SHP77 (cell line): ENCODE results near the gene CAMTA1.
"Not testable (repeated sequence)": the region's sequence is repeated elsewhere in the genome, so short reads cannot be mapped to it uniquely, and the experiment has no call there.

Experiments used
- DNase-seq, 2 experiments: peaks; one replicate each; lab custom pipeline; 2025; lab: John Stamatoyannopoulos, UW

The CAMTA1 gene

DNA sequence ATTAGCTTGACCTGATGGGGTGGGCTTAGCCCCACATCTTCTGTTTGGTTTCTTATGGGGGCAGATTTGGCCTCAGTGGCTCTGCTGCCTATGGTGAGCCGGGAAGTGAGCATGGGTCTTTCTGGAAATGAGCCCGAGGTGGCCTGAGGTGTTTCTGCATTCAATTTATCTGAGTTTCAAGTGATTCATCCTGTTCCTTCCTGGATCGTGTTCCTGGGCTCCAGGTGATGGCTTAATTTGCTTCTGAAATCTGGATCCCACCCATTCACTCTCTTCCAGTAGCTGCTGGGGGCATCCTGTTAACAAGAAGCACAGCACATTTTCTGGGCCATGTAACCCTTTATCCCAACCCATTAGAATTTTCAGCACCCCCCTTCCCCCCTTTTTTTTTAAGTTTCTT, 324.6 kb downstream of the CAMTA1 start:
- no peak for DNase-seq

DNA sequence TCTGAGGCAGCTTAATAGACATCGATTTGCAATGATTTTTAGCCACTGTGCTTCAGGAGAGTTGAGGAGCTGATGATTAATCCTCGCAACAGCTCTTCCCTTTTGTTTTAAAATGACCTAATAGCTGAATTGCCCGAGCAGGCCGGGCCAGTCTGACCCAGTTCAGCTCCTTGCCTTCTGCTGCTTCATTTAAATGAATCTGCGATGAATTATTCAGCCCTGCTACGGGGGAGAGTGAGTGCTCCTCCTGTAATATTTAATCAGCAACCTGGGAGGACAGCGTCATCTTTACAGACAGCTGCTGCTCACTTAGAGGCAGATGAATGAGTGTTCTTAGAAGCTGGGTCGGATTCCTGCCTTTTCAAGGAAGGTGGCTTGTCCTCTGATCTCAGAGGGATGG, 325.1 kb downstream of the CAMTA1 start:
- DNase-seq, result no peak

DNA sequence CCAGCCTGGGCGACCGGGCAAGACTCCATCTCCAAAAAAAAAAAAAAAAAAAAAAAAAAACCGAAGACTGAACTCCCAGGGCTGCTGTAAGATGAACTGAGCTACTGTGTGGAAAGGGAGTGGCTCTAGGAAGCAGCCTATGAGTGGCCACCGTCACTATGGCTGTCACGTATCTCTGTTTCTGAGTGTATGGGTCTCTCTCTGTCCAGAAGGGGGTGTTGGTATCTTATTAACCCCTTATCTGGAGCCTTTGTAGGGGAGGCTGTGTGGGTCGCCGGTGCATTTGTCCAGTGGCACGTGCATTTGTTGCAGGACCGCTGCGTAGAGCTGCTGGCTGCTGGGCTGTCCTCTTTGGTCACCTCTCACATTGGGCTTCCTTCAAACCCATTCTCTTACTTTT, 326.6 kb downstream of the CAMTA1 start:
- no peak for DNase-seq

DNA sequence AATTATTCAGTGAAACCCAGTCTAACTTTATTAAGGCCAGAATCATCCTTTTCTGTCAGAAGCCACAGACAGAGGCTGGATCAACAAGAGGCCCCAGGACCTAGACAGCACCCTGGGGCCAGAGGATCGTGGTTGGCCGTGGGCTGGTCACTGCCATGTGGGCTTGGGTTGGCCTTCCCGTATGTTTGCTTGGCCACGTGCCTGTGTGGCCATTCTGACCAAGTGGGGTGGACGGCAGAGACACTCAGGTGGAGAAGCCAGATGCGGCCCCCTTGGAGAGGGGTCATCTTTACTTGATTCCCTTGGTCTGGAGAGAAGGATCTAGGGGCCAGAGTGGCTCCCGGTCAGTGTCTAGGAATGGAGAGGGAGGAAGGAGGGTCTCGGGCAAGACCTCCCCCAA, 327.9 kb downstream of the CAMTA1 start:
- no peak for DNase-seq

DNA sequence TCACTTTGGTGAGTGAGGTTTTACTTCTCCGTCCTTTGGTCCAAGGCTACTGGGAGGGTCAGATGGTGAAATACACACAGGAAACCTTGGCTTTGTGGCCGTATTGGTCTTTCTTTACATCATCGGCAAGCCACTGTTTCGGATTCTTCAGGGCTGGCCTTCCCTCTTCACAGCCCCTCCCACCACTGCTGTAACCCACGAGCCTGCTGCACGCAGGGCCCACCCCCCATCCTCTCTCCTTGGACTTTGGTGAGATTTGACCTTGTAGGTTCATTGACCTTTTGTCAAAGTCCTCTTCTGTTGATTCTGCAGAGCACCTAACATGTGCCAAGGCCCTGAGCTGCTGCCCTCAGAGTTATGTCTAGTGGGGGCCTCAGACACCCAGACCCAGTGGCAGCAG, 328.6 kb downstream of the CAMTA1 start:
- no peak for DNase-seq

DNA sequence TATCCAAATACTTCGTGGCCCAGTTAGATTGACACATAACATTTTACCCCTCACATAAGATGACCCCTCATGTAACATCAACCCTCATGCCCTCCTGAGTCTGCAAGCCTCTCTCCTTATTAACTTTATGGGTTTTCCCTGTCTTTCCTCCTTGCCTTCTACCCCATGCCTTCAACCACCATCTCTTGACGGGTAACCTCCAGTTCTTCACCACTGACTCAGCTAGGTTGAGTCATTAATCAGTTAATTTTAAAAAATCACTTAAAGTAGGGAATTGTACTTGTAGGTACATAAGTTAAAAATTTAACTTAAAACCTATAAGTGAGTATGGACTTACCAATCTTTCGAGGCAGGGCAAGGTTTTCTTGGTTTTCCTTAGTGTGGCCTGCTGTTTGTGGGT, 330.7 kb downstream of the CAMTA1 start:
- no peak for DNase-seq

DNA sequence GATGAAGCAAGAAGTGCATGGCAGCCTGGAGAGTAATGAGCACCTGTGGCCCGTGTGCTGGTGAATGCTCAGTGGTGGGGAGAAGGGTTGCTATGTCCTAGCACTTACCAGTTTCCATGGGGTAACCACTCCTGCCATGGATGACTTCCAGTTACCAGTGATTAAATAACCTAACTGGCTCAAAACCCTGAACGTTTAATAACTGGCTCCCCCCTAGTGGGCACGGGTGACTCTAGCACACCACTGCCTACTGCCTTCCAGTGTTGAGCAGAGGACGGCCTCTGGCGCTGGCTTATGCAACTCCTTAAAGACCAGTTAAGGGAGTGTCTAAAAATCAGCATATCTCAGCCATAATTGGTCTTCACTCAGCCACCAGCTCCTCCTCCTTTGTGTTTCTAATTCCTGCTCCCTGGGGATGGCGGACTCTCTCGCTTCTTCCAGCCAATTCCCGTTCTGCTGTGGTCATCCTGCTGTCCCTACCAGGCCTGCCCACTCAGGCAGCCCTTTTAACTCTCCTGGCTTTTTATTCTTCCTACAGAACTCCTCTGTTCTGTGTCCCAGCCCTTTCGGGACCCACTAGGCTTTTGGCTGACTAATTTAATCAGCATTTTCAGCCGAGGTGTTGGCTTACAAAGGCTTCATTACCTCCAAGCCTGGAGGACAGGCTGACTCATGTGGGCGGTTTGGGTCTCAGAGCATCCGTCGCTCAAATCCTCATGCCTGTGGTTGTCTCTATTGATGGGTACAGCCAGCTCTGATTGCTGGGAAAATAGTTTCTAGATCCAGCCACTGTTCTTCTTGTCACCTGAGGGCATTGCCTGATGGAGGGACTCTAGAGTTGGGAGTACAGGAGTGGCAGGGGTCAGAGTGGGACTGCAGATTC, 332.4 kb downstream of the CAMTA1 start:
- peak; percentile 49 to 61 for DNase-seq

DNA sequence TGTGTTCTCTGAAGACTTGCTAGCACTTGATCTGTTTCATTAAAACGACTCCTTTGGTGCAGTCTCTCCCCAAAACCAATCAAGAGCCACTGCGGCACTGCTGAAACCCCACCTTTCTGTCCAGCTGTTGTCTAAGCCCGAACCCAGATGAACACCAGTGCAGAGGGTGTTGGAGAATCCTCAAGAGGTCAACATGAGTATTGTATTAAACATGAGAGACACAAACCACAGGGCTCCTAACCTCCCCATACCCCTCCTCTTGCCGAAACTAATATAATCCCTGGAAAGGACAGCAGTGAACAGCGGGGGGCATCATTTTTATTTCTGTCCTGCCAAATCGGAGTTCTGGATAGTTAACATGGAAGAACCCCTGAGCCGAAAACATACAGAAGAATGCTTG, 333.9 kb downstream of the CAMTA1 start:
- DNase-seq, result no peak

DNA sequence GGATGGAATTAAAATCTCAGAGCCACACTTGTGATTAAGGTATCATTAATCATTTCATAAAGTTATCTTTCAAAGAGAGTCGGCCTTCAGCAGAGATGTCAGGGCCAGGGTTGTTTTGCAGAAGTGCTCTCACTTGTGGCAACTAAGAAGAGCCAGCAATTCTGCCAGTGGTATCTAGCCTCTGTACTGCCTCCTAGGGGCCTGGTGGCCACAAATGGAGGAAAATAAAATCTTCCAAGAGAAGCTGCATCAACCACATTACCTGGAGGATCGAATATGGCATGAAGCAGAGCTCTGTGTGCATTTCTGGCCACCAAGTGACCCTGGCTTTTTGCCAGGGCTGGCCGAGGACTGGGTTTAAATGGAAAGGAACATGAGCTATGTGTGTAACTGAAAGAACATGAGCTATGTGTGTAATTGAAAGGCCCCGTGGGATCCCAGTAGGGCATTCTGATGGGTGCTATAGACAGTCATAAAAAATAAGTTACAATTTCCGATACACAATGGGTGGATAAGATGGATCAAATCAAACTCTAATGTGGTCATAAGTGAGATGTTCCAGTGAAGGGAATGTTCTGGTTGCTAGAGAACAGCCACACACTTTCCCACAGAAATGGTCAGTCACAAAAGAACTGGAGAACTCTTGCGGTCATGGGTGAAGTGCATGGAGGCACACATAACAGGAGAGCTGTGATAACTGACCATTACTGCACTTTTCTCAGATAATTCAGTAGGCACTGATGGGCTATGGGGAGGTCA, 335.8 kb downstream of the CAMTA1 start:
- DNase-seq, result no peak

DNA sequence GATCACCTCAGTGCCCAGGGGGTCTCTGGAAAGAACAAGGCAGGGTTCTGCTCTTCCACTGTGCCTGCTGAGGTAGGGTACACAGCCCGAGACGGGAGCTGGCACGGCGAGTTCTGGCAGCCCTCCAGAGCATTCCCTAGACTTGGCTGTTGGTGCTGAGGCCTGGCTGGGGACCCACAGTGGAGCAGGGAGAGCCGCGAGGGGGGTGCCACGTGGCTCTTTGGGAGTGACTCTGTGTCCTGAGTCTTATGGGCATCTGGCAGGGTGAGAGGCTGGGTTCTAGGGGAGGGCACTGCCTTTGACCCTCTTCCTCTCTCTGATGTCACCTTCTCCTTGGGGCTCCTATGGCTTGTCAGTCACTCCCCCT, 336.4 kb downstream of the CAMTA1 start:
- no peak for DNase-seq

DNA sequence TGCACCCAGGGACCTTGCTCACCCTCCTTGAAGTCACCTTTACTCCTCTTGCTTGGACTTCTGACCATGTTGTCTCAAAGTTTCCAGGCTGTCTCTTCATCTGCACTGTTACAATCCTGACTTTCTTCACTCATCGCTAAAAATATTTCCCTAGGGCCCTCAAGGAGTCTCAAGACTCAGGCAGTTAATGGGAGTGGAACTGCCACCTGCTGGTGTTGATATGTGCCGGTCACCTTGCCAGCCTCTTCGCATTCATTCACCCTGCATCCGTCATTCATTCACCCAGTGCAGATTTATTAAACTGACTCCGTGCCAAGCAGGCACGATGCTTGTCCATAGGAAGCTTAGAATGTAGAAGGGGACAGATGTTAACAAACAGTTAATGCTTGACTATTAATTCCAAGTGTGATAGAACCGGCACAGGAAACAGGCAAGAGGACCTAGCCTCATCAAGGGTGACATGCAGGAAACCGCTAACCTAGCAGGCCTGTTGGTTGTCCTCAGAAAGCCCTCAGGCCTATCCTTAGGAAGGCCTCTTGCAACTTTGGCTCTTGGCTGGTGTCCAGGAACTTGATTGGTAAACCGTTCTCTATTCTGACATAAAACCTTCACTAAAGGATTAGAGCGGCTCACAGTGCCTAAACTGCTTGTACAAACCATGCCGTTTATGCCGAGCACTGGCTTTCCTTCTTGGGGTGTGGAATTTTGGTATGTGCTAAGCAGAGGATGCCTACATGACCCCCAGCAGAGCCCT, 342.2 kb downstream of the CAMTA1 start:
- no peak for DNase-seq

DNA sequence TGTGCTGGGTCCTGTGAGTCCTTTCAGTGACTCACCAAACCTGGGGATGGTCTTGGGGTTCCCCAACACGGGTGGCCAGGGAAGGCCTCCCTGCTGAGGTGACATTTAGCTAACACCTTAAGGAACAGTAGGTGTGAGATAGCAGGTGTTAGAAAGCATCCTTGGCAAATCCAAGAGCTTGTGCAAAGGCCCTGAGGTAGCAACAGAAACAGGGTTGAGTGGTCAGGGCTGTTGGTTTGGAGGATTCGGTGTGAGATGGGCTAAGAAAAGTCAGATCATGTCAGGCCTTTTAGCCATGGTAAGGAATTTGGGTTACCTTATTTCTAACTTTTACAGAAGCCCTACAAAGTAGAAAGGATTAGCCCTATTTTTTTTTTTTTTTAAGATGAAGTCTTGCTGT, 343.0 kb downstream of the CAMTA1 start:
- no peak for DNase-seq

DNA sequence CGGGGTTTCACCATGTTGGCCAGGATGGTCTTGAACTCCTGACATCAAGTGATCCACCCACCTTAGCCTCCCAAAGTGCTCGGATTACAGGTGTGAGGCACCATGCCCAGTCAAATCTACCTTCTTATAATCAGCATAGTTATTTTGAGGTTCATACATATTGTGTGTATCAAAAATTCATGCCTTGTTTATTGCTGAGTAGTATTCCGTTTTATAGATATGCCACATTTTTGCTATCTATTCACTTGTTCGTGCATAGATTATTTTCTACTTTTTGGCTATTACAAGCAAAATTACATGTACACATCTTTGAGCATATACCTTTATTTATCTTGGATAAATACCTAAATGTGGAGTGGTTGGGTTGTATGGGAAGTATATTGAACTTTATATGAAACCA, 344.9 kb downstream of the CAMTA1 start:
- DNase-seq, result no peak

DNA sequence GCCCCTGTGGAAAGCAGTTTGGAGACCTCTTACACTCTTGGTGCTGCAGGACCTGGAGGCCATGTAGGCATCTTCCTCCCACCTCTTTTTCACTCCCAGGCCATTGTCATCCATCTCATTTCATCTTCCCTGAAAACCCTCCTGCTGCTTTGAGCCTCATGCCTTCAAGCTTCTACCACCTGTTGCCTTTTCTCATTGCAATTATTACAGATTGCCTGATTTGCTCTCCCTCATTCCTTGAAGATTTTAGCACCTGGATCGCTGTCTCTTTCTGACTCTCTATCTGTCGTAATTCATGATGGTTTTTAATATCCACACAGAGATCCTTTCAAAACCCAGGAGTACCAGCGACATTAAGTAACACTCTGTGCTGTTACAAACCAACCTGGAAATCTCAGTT, 350.2 kb downstream of the CAMTA1 start:
- no peak for DNase-seq

DNA sequence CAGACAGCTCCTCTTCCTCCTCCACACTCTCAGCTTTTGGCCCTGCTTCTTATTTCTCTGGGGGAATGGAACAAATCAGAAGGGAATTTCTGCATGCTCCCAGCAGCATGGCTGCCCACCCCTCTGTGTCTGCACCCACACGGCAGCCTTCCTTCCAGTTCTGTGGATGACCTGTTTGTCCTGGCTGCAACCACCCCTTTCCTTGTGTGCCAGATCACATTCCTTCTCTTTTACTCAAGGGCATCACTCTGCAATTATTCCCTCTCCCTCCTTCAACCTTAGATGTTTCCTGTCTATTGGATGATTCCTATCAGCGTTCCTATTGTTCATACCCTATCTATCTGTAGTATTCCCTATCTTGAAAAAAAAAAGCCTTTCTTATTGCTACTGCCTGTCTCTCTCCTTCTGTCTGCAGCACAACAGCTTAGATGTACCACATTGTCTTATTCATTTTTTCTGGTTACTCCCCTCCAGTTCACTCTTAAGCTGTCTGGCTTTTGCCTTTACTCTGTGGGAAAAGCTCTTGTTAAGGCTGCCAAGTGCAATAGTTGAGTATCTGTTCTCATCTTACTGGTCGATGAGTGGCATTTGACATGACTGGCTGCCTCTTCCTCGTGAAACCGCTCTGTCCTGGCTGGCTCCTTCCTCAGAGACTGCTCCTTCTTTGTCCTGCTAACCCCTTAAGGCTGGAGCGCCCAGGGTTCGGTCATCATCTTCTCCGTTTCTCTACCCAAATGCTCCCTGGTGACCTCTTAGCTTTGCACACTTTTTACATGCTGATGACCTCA, 351.1 kb downstream of the CAMTA1 start:
- no peak for DNase-seq

DNA sequence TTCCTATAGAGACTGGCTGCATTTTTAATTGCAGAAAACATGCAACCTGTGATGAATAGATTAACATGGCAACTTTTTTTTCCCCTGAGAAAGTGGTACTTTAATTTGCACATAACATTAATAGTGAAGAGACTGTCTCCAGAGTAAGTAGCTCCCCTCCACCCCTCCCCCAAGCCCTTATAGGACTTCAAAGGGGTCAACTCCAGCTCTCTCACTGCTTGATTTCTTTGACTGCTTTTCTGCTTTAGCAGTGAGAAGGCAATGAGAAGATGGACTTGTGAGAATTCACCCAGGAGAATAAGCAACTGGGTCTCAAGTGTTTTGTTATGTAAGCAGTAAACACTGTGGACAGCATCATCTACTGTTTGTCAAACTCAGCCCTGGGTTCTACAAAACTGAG, 355.0 kb downstream of the CAMTA1 start:
- DNase-seq, result no peak

DNA sequence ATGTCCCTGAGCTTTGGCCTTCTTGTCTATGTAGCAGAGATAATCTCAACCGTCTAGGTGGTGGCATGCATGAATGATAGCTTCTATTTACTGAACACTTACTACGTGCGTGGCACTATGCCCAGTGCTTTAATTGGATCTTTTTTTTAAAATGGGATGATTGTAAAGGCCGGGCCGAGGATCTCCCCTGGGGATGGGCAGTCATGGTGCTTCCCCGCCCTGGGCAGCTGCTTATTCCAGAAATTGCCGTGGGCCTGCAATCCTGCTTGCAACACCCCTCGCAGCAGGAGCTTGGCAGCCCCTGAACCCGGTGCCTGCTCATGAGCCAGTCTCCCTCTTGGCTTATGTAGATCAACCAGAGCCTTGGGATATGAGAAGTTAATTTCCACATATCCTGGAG, 360.7 kb downstream of the CAMTA1 start:
- DNase-seq, result no peak

DNA sequence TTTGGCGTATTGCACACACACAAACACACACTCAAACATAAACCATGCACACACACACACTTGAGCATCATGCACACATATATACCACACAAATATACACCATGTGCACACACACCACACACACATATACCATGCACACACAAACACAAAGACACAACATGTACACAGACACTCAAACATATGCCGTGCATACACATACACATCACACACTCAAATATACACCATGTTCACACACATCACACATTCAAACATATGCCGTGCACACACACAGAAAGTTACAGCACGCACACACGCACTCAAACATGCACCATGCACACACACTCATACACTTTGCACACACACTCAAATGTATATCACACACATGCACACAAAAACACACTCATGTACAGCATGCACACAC, 361.5 kb downstream of the CAMTA1 start:
- DNase-seq, result no peak

DNA sequence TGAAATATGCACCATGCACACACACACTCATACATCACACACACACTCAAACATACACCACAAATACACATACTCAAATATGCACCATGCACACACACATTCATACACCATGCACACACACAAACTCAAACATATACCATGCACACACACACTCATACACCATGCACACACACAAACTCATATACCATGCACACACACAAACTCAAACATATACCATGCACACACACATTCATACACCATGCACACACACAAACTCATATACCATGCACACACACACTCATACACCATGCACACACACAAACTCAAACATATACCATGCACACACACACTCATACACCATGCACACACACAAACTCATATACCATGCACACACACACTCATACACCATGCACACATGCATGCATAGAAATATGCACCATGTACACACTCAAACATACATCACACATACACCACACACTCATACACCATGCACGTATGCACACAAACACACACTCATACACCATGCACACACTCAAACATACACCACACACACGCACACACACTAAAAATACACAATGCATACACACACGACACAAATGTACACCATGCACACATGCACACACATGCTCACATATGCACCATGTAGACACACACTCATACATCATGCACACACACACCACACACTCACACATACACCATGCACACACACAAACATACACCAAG, 362.5 kb downstream of the CAMTA1 start:
- DNase-seq, result not testable (repeated sequence)

DNA sequence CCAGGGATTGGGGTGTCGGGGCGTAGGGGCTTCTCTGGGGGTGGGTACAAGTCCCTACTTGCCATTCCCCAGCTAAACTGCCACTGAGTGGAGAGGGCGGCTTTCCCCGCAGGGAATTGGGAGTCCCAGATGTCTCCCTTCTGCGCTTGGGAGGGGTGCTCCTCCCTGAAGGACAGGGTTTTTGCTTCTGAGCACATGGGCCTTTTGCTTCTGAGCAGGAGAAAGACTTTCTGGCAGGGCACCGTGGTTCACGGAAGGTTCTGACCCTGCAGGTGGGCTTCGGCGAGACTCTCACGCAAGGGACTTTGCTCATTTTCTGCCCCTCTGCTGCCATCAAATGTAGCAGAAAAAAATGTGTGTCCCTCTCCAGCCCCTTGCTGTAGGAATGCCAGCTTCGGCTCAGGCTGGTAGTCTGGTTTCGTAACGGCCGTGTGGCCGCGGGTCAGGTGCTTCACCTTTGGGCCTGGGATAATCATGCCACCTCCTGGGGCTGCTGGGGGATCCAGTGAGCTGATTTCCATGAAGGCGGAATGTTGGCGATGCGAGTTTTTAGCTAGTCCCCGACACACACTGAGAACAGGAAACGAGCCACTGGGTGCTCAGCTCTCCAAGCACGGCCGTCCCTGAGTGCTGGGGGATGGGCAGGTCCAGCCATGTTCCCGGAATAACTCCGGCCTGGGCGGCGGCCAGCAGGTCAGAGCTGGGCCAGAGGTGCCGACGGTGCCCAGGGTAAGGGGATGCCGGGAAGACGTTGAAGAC, 364.0 kb downstream of the CAMTA1 start:
- DNase-seq, result peak; percentile 71 to 81
